Measurements from ENCODE around the gene RICTOR.

- TF ChIP-seq FOXK2 (IDR thresholded peaks at IDR 0.05) (no peak), ARNT (IDR thresholded peaks at IDR 0.05) (no peak), LEF1 (IDR thresholded peaks at IDR 0.05; ENCODE audit: borderline replicate concordance) (no peak), NFRKB (IDR thresholded peaks at IDR 0.05) (no peak), ELF4 (IDR thresholded peaks at IDR 0.05) (no peak), TARDBP (IDR thresholded peaks at IDR 0.05) (no peak), ZNF384 (IDR thresholded peaks at IDR 0.05) (no peak), BHLHE40 (IDR thresholded peaks at IDR 0.05; ENCODE audit: borderline replicate concordance) (no peak), PKNOX1 (IDR thresholded peaks at IDR 0.05) (no peak), SUZ12 (IDR thresholded peaks at IDR 0.05) (no peak), SP1 (IDR thresholded peaks at IDR 0.05) (no peak), CTBP1 (IDR thresholded peaks at IDR 0.05; ENCODE audit: borderline replicate concordance) (no peak), FOXM1 (IDR thresholded peaks at IDR 0.05; ENCODE audit: borderline replicate concordance) (no peak)
These were observed 52.8 kb downstream of the RICTOR start for GRCh38 chr5:39021413-39021812.

All from HEK293T (cell line).